ENCODE results near the gene MIER2.

Gene MIER2

GRCh38 chr19:306151-306900 lies 38.3 kb downstream of the MIER2 start:
- DNase-seq (ENCODE audit: low spot score): no peak

DNA sequence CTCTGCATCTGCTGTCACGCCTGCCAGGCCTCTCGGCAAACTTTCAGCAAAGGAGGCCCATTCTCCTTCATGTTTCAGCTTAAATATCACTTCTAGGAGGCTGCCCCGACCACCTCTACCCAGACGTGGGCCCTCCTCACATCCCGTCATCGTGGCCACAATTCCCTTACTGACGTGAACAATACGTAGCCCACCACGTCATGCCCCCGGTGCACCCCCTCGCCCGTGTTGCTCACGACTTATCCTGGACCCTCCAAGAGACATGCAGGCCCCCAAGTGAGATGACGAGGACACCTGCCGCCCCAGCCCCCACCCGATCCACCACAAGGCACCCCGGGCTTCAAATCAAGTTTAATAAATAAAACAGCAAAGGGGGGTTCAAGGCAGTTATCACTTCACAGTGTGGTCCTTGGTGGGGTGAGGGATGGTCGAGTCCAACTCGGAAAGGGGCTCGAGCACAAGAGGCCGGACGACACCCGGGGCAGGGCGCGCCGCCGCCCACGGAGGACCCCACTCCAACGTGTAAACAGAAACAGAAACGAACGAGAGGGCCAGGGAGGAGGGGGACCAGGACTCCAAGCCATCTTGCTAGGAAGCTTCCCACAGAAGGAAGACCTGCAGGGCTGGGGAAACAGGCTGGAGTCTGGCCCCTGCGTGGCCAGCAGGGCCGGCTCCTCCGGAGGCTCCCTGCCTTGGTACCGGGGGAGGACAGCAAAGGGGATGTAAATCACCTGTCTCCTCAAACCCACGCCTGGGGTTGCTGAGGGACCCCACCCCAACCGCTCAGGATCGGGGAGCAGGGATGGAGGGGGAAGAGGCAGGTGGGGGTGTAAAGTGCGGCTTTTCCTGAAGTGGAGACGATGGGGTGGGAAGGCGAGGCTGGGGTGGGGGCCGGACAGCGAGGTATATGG lies 39.1 kb downstream of the MIER2 start:
- DNase-seq (ENCODE audit: low spot score): no peak

DNA sequence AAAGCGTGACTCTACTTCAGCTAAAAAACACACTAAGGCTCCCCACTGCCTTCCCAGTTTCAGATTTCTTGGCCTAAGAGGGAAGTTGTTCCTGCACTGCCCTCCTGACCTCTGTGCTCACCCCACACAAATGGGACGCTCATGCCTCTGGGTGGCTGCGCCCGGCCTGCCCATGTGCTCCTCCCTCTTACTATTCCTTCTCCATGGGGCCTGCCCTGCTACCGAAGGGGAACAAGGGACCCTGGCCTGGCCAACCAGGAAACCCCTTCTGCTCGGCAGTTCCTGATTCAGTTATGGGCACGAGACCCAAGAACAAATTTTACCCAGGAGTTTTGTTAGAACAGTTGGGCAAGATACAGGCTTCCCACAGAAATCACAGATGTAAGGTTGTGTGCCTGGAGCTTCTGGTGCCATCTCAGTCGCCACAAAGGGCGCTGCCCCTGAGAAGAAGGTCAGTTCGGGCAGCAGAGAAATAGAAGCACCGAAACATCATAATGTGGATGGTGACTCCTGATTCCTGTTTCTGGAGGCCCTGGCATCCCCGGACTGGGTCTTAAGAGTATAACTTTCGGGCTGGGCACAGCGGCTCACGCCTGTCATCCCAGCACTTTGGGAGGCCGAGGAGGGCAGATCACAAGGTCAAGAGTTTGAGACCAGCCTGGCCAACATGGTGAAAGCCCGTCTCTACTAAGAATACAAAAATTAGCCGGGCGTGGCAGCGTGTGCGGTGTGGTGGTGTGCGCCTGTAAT lies 47.9 kb downstream of the MIER2 start:
- DNase-seq (ENCODE audit: low spot score): no peak

GRCh38 chr19:295687-296370 lies 48.8 kb downstream of the MIER2 start:
- DNase-seq (ENCODE audit: low spot score): no peak

- no peak for DNase-seq (ENCODE audit: low spot score)
These were observed 49.5 kb downstream of the MIER2 start for GRCh38 chr19:294946-295686.

- DNase-seq (ENCODE audit: low spot score): no peak
These were observed 50.2 kb downstream of the MIER2 start for GRCh38 chr19:294341-294945.

DNA sequence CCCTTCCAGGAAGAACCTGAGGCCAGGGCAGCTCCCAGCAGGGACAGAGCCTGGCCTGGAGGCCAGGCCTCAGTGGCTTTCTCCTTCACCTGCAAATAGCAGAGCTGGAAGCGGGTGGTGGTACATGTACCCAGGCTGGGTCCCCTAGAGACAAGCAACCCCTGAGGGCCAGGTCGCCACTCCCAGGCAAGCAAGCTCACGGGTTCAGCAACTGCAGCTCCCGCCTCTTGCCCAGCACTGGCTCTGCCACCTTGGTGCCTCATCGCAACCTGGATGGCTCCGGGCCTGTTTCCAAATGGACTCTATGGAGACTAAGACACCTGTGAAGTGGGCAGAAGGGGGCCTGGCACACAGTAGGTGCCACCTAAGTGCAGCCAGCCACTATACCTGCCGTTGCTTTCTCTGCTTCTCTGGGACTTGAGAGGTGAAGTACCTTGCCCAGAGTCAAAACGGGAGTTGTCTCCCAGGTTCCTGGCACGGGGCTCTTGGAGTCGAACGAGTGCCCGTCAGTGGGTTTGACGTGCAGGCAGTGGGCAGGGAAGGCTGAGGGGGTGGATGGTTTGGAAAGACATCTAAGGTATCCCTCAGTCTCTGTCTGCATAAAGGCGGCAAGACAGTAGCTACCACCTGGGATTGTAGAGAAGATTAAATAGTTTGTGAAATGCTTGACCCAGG lies 51.0 kb downstream of the MIER2 start:
- DNase-seq (ENCODE audit: low spot score): no peak

DNA sequence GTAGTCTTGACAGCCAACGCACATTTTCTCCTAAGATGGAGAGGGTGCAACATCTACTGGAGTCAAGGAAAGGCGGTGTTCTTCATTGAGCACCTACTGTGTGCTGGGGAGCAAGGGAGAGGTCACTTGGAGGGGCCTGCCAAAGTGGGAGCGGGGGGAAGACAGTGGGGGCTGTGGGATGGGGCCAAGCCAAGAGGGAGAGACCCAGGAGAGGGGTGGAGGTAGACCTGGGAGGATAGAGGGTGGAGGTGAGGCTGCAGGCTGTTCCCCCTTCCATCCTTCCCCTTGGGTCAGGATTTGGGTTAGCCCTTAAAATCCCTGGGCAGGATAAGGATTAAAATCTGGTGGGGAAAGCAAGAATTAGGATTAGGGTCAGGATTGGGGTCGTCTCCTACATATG lies 51.6 kb downstream of the MIER2 start:
- DNase-seq (ENCODE audit: low spot score): no peak

GRCh38 chr19:292281-292884 lies 52.2 kb downstream of the MIER2 start:
- no peak for DNase-seq (ENCODE audit: low spot score)

GRCh38 chr19:291561-292280 lies 52.9 kb downstream of the MIER2 start:
- no peak for DNase-seq (ENCODE audit: low spot score)

DNA sequence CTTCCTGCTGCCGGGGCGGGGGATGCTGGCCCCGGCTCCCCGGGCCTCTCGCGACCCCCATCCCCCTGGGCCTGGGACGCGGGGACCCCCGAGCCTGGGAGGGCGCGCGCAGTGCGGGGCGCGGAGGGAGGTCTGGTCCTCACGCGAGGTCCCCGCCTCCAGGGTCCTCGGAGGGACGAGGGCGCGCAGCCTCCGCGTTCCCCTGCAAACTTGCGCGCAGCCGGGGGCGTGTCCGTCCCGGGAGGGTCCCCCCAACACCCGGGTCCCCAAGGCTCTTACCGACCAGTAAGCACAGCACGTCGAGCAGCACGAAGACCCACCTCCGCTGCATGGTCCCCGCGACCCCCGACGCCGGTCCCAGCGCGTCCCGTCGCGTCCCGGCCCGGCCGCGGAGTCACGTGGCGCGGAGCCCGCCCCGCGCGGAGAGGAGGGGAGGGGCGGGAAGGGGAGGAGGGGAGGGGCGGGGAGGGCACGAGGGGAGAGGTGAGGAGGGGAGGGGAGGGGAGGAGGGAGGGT lies 53.5 kb downstream of the MIER2 start, which contains the start of gene PLPP2:
PLPP2 (minus strand) TSS at position 398 of the 516 bp plus-strand sequence; CDS start at position 331, 67 bp downstream.
- no peak for DNase-seq (ENCODE audit: low spot score)

DNA sequence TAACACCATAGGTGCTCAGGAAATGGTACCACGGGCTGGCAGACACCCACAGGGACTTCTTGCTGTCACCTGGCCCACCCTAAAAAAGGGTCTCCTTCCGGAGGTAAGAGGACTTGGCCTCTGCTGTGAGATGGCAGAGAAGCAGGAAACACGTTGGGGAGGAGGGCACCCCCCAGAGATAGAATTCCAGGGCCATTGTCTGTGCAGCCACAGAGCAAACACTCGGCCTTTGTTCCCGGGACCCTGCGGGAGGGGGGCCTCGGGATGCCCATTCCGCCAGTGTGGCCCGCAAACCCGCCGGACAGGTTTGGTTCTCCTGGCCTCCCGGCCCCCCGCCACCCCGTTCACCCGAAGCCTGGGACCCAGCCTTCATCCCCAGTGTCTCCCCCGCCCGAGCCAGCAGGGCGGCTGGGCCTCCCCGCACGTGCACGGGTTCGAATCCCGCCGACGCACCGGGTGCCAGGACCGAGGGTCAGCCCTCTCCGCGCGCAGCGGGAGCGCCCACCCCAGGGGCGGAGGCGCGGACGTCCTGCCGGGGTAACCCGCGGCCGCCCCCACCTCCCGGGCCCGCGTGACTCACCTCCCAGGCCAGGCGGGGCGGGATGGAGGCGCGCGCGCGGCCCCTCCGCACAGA lies 54.1 kb downstream of the MIER2 start:
- DNase-seq (ENCODE audit: low spot score): no peak

DNA sequence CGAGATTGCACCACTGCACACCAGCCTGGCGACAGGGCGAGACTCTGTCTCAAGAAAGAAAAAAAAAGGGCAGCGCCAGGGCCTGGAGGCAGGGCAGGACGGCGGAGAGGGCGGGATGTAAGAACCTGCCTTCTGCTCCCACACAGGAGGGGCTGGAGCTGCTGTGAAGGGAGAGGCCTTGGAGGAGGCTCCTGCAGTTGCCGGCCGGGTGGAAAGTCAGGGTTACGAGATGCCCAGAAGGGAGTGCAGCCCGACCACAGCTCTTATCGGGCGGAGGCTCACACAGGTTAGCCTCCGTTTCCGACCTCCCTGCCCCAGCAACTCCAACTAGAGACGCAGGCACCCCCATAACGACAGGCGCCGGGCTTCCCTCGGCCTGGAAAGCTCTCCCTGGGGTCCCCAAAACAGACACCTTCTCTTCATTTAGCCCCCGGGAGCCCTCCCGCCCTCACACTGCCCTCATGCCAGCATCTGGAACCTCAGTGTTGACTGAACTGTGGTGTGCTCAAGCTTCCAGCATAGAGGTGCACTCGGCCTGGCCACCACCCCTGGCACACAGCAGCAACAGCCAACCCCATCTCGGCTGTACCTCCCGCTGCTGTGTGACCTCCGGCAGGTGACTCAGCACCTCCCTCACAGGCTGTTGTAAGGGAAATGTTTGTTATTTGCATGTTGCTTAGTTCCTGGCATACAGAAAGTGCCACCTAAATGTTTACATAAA lies 54.8 kb downstream of the MIER2 start:
- DNase-seq (ENCODE audit: low spot score): no peak

GRCh38 chr19:288911-289310 lies 55.7 kb downstream of the MIER2 start:
- no peak for DNase-seq (ENCODE audit: low spot score)

DNA sequence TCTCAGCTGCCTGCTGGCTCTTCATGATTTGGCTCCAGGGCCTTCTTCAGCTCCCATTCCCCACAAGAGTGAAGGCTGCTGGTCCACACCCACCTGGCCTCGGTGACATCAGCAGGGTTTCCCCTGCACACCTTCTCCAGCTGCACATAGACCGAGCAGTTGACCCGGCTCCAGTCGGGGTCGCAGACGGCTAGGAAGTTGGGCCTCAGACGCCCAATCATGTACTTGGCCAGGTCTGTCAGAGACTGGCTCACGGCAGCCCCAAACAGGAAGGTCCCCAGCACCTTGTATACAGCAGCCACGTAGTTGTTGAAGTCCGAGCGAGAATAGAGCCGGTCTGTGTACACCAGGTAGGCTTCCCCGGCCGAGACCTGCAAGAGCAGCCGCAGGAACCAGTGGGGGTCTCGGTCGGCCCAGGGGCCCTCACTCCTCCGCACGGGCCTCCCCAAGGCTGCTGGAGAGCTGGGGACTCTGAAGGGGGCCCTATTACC lies 57.2 kb downstream of the MIER2 start:
- no peak for DNase-seq (ENCODE audit: low spot score)

- no peak for DNase-seq (ENCODE audit: low spot score)
These were observed 61.2 kb downstream of the MIER2 start for GRCh38 chr19:283395-283794.

GRCh38 chr19:282501-282900 lies 62.1 kb downstream of the MIER2 start:
- no peak for DNase-seq (ENCODE audit: low spot score)
